HepG2 (cell line): ENCODE measurements around the gene ULK3. TPM values are rescaled to one million over a fixed set of nuclear protein-coding genes. Genes with fewer than 3 reads are reported as not detected.
A peak's percentile ranks its signal among the peaks of the same experiment; 100 is the strongest.

ENCODE experiments used
- NONO ChIP-seq, 2 experiments: fragments of 450-650 bp in 1 of 2; sonication (generic) in 1 of 2; formaldehyde crosslinking in 1 of 2; IDR thresholded peaks in 1 of 2; conservative IDR thresholded peaks in 1 of 2; 2 replicates each; pipeline versions ENCODE4 v1.6.1 to v1.8.0; 2017 to 2022; ENCODE audit warnings: mild to moderate bottlenecking in 1 of 2, missing genetic modification reagents in 1 of 2, moderate library complexity in 1 of 2
- PCBP2 ChIP-seq: fragments of 200-400 bp; formaldehyde crosslinking; optimal IDR thresholded peaks from 2 replicates; pipeline ENCODE3; 2018; ENCODE audit warnings: low read length, low read depth; ENCODE audit not compliant: poor library complexity, severe bottlenecking
- RFXANK ChIP-seq: IDR thresholded peaks from 2 replicates; pipeline ENCODE4 v1.6.1; 2016
- TOPORS ChIP-seq: sonication (generic); formaldehyde crosslinking; IDR thresholded peaks from 2 replicates; pipeline ENCODE4 v1.8.0; 2023; ENCODE audit warnings: mild to moderate bottlenecking, missing genetic modification reagents
- ZMAT3 ChIP-seq: sonication (generic); formaldehyde crosslinking; conservative IDR thresholded peaks from 2 replicates; pipeline ENCODE4 v1.7.0; 2021; ENCODE audit warnings: missing genetic modification reagents
- ZNF441 ChIP-seq: sonication (generic); formaldehyde crosslinking; IDR thresholded peaks from 2 replicates; pipeline ENCODE4 v1.7.0; 2021; ENCODE audit warnings: missing genetic modification reagents, borderline replicate concordance
- ZNF547 ChIP-seq: sonication (generic); formaldehyde crosslinking; IDR thresholded peaks from 2 replicates; pipeline ENCODE4 v1.5.1; 2020; ENCODE audit warnings: mild to moderate bottlenecking, missing genetic modification reagents
- ZNF775 ChIP-seq: sonication (generic); formaldehyde crosslinking; IDR thresholded peaks from 2 replicates; pipeline ENCODE4 v1.4.0; 2020; ENCODE audit warnings: missing genetic modification reagents, mild to moderate bottlenecking, moderate library complexity, borderline replicate concordance
- ZNF792 ChIP-seq: IDR thresholded peaks from 2 replicates; pipeline ENCODE4 v1.6.1; 2016
- ZNF83 ChIP-seq: sonication (generic); formaldehyde crosslinking; IDR thresholded peaks from 2 replicates; pipeline ENCODE4 v1.4.0; 2020; ENCODE audit warnings: missing genetic modification reagents, mild to moderate bottlenecking, borderline replicate concordance
- polyA plus RNA-seq, 8 experiments: library from polyadenylated mRNA; depleted of rRNA in 3 of 8; stranded (reverse) in 7 of 8; unstranded in 1 of 8; fragments of >200 nt; fragmentation: Illumina TruSeq in 4 of 8; extraction: Trizol in 4 of 8; gene quantifications; 2 replicates each; pipeline versions ENCODE4 v1.2.1 to v1.2.3, GENCODE V29; 2011 to 2016; ENCODE audit warnings: low read depth in 4 of 8, missing spikeins in 1 of 8, mixed read lengths in 1 of 8; ENCODE audit not compliant: insufficient read depth in 1 of 8
- total RNA-seq, 5 experiments: library from RNA; depleted of rRNA; stranded (reverse); fragments of >200 nt; fragmentation: Illumina TruSeq; extraction: Trizol; gene quantifications; 2 replicates each; pipeline ENCODE4 v1.2.3, GENCODE V29; 2016; ENCODE audit warnings: low read depth in 1 of 5
- TF ChIP-seq, protein P1 (sequence below): sonication (generic); formaldehyde crosslinking; IDR thresholded peaks from 2 replicates; pipeline ENCODE4 v1.4.0; 2020; ENCODE audit warnings: missing genetic modification reagents
- TF ChIP-seq, protein P2 (sequence below): sonication (generic); formaldehyde crosslinking; IDR thresholded peaks from 2 replicates; pipeline ENCODE4 v1.4.0; 2020; ENCODE audit warnings: missing genetic modification reagents
- TF ChIP-seq, protein P3 (sequence below): sonication (generic); formaldehyde crosslinking; IDR thresholded peaks from 2 replicates; pipeline ENCODE4 v1.4.0; 2020; ENCODE audit warnings: missing genetic modification reagents
- TF ChIP-seq, protein P4 (sequence below): IDR thresholded peaks from 2 replicates; pipeline ENCODE4 v1.6.1; 2018; ENCODE audit warnings: missing genetic modification reagents, mild to moderate bottlenecking, missing compliant biosample characterization
- TF ChIP-seq, protein P5 (sequence below): sonication (generic); formaldehyde crosslinking; conservative IDR thresholded peaks from 2 replicates; pipeline ENCODE4 v1.8.1; 2023; ENCODE audit warnings: missing genetic modification reagents

ULK3 gene
- total and polyA plus RNA-seq, 2 of the 13 experiments (the other 11 are each of a cell fraction or from before 2014, with no cell fraction given): 15.2 to 23.7 TPM

DNA sequence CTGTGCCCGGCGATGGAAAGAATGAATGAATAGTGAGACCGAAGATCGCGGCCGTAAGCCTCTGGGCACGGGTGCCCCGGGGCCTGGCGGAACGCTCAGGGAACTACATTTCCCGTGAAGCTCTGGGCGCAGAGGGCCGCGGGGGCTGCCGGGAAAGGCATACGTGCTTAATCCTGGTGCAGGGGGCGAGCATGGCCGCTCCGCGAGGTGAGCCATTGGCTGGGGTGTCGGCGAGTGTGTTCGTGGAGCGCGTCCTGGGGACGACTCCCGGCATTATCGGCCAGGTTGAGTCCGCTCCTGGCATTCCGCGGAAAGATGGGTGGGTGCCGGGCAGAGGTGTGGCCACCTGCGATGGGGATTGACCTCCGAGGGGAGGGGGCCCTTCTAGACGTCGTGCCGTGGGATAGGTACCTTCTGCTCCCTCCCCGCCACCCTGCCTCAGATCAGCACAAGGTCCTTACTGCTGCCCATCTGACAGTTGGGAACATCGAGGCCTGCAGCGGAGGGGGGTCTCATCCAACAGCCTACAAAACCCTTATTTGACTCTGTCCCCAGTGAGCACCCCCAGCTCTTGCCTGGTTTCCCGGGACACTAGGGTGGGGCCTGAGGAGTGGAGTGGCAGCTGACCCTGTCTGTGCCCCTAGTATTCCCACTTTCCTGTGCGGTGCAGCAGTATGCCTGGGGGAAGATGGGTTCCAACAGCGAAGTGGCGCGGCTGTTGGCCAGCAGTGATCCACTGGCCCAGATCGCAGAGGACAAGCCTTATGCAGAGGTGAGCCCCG, 47.1 kb upstream of the ULK3 start, which contains the start of gene MPI (continued):
- TF ChIP-seq, protein P1, sequence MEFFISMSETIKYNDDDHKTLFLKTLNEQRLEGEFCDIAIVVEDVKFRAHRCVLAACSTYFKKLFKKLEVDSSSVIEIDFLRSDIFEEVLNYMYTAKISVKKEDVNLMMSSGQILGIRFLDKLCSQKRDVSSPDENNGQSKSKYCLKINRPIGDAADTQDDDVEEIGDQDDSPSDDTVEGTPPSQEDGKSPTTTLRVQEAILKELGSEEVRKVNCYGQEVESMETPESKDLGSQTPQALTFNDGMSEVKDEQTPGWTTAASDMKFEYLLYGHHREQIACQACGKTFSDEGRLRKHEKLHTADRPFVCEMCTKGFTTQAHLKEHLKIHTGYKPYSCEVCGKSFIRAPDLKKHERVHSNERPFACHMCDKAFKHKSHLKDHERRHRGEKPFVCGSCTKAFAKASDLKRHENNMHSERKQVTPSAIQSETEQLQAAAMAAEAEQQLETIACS (CRISPR knock-in tag): peak; percentile 60
- TF ChIP-seq, protein P2, sequence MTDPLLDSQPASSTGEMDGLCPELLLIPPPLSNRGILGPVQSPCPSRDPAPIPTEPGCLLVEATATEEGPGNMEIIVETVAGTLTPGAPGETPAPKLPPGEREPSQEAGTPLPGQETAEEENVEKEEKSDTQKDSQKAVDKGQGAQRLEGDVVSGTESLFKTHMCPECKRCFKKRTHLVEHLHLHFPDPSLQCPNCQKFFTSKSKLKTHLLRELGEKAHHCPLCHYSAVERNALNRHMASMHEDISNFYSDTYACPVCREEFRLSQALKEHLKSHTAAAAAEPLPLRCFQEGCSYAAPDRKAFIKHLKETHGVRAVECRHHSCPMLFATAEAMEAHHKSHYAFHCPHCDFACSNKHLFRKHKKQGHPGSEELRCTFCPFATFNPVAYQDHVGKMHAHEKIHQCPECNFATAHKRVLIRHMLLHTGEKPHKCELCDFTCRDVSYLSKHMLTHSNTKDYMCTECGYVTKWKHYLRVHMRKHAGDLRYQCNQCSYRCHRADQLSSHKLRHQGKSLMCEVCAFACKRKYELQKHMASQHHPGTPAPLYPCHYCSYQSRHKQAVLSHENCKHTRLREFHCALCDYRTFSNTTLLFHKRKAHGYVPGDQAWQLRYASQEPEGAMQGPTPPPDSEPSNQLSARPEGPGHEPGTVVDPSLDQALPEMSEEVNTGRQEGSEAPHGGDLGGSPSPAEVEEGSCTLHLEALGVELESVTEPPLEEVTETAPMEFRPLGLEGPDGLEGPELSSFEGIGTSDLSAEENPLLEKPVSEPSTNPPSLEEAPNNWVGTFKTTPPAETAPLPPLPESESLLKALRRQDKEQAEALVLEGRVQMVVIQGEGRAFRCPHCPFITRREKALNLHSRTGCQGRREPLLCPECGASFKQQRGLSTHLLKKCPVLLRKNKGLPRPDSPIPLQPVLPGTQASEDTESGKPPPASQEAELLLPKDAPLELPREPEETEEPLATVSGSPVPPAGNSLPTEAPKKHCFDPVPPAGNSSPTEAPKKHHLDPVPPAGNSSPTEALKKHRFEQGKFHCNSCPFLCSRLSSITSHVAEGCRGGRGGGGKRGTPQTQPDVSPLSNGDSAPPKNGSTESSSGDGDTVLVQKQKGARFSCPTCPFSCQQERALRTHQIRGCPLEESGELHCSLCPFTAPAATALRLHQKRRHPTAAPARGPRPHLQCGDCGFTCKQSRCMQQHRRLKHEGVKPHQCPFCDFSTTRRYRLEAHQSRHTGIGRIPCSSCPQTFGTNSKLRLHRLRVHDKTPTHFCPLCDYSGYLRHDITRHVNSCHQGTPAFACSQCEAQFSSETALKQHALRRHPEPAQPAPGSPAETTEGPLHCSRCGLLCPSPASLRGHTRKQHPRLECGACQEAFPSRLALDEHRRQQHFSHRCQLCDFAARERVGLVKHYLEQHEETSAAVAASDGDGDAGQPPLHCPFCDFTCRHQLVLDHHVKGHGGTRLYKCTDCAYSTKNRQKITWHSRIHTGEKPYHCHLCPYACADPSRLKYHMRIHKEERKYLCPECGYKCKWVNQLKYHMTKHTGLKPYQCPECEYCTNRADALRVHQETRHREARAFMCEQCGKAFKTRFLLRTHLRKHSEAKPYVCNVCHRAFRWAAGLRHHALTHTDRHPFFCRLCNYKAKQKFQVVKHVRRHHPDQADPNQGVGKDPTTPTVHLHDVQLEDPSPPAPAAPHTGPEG (CRISPR knock-in tag): peak; percentile 47; the same call in 1 of the 2 replicates
- TF ChIP-seq, protein P3, sequence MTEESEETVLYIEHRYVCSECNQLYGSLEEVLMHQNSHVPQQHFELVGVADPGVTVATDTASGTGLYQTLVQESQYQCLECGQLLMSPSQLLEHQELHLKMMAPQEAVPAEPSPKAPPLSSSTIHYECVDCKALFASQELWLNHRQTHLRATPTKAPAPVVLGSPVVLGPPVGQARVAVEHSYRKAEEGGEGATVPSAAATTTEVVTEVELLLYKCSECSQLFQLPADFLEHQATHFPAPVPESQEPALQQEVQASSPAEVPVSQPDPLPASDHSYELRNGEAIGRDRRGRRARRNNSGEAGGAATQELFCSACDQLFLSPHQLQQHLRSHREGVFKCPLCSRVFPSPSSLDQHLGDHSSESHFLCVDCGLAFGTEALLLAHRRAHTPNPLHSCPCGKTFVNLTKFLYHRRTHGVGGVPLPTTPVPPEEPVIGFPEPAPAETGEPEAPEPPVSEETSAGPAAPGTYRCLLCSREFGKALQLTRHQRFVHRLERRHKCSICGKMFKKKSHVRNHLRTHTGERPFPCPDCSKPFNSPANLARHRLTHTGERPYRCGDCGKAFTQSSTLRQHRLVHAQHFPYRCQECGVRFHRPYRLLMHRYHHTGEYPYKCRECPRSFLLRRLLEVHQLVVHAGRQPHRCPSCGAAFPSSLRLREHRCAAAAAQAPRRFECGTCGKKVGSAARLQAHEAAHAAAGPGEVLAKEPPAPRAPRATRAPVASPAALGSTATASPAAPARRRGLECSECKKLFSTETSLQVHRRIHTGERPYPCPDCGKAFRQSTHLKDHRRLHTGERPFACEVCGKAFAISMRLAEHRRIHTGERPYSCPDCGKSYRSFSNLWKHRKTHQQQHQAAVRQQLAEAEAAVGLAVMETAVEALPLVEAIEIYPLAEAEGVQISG: peak; percentile 92
- peak; percentile 32; the same call in 1 of the 2 replicates for TF ChIP-seq ZNF775 (CRISPR knock-in tag)
- no peak; the same call in 1 of the 2 replicates for TF ChIP-seq ZMAT3 (CRISPR knock-in tag)
- TF ChIP-seq, protein P4, sequence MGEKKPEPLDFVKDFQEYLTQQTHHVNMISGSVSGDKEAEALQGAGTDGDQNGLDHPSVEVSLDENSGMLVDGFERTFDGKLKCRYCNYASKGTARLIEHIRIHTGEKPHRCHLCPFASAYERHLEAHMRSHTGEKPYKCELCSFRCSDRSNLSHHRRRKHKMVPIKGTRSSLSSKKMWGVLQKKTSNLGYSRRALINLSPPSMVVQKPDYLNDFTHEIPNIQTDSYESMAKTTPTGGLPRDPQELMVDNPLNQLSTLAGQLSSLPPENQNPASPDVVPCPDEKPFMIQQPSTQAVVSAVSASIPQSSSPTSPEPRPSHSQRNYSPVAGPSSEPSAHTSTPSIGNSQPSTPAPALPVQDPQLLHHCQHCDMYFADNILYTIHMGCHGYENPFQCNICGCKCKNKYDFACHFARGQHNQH (CRISPR knock-in tag): peak; percentile 84
- TF ChIP-seq TOPORS (CRISPR knock-in tag): 0 out of 2 replicates have a peak, but pooled peaks have one; percentile 68
- no peak for TF ChIP-seq ZNF83 (CRISPR knock-in tag)
- peak; percentile 83 for TF ChIP-seq ZNF792 (CRISPR knock-in tag)
- TF ChIP-seq ZNF441 (CRISPR knock-in tag): peak; percentile 56; the same call in 1 of the 2 replicates
- no peak for TF ChIP-seq PCBP2
- TF ChIP-seq NONO (IDR thresholded peaks at IDR 0.05): no peak
- peak; percentile 71 for TF ChIP-seq NONO (CRISPR knock-in tag; conservative IDR thresholded peaks at IDR 0.05)
- TF ChIP-seq ZNF547: 0 out of 2 replicates have a peak, but pooled peaks have one; percentile 68
- TF ChIP-seq, protein P5, sequence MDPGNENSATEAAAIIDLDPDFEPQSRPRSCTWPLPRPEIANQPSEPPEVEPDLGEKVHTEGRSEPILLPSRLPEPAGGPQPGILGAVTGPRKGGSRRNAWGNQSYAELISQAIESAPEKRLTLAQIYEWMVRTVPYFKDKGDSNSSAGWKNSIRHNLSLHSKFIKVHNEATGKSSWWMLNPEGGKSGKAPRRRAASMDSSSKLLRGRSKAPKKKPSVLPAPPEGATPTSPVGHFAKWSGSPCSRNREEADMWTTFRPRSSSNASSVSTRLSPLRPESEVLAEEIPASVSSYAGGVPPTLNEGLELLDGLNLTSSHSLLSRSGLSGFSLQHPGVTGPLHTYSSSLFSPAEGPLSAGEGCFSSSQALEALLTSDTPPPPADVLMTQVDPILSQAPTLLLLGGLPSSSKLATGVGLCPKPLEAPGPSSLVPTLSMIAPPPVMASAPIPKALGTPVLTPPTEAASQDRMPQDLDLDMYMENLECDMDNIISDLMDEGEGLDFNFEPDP (CRISPR knock-in tag): no peak
- 0 out of 2 replicates have a peak, but pooled peaks have one; percentile 24 for TF ChIP-seq RFXANK (CRISPR knock-in tag)
